K562 (cell line): Measurements from ENCODE around the gene NCKAP1. TPM values are rescaled to one million over a fixed set of nuclear protein-coding genes. Genes with fewer than 3 reads are reported as not detected.
A peak's percentile ranks its signal among the peaks of the same experiment; 100 is the strongest.

ENCODE experiments used
- CBFB ChIP-seq: sonication (generic); formaldehyde crosslinking; IDR thresholded peaks from 2 replicates; pipeline ENCODE4 v1.4.0; 2020; ENCODE audit warnings: mild to moderate bottlenecking, missing genetic modification reagents
- CBX8 ChIP-seq: fragments of 200-600 bp; sonication (generic); IDR thresholded peaks from 2 replicates; pipeline ENCODE4 v1.6.1; 2012; ENCODE audit warnings: borderline replicate concordance, mixed run types, low read depth, mild to moderate bottlenecking, moderate library complexity, mixed read lengths, low read length, control low read depth, inconsistent platforms; ENCODE audit not compliant: poor library complexity, severe bottlenecking; ENCODE audit errors: extremely low read depth
- DDX20 ChIP-seq: fragments of 450-650 bp; IDR thresholded peaks from 2 replicates; pipeline ENCODE4 v1.6.1; 2016; ENCODE audit warnings: missing genetic modification characterization, low read depth, mild to moderate bottlenecking, missing compliant biosample characterization, moderate library complexity
- ERF ChIP-seq: fragments of 450-650 bp; formaldehyde crosslinking; IDR thresholded peaks from 2 replicates; pipeline ENCODE4 v1.4.0; 2020; ENCODE audit warnings: mild to moderate bottlenecking, mixed read lengths
- FUS ChIP-seq: fragments of 200-400 bp; formaldehyde crosslinking; optimal IDR thresholded peaks from 2 replicates; pipeline ENCODE3; 2017; ENCODE audit warnings: low read depth, low read length
- HCFC1 ChIP-seq: IDR thresholded peaks from 2 replicates; pipeline ENCODE4 v1.6.1; 2012; ENCODE audit warnings: low read depth, low read length, improper control_type of control experiment
- NCOA4 ChIP-seq: fragments of 450-650 bp; IDR thresholded peaks from 2 replicates; pipeline ENCODE4 v1.6.1; 2018; ENCODE audit warnings: mild to moderate bottlenecking; ENCODE audit not compliant: partially characterized antibody
- RNF2 ChIP-seq: sonication (generic); IDR thresholded peaks from 2 replicates; pipeline ENCODE4 v1.6.1; 2016
- SMAD1 ChIP-seq: fragments of 150-350 bp; IDR thresholded peaks from 2 replicates; pipeline ENCODE4 v1.6.1; 2014; ENCODE audit warnings: low read length, low read depth; ENCODE audit not compliant: partially characterized antibody
- SMARCA5 ChIP-seq: fragments of 450-650 bp; IDR thresholded peaks from 2 replicates; pipeline ENCODE4 v1.6.1; 2016
- TRIM24 ChIP-seq, 2 experiments: fragments of 450-650 bp; IDR thresholded peaks; 2 replicates each; pipeline ENCODE4 v1.6.1; 2016
- ZNF121 ChIP-seq: sonication (generic); formaldehyde crosslinking; conservative IDR thresholded peaks from 2 replicates; pipeline ENCODE4 v1.8.0; 2022; ENCODE audit warnings: missing genetic modification reagents
- ZNF133 ChIP-seq: fragments of 250-450 bp; sonication (Bioruptor Pico); IDR thresholded peaks from 2 replicates; pipeline ENCODE4 v1.4.0; 2020; ENCODE audit warnings: mild to moderate bottlenecking
- ZNF589 ChIP-seq: fragments of 200-800 bp; sonication (Bioruptor generic); IDR thresholded peaks from 2 replicates; pipeline ENCODE4 v1.6.1; 2016; ENCODE audit warnings: low read depth, missing genetic modification characterization, missing compliant biosample characterization
- polyA plus RNA-seq, 8 experiments: library from polyadenylated mRNA; depleted of rRNA in 4 of 8; stranded (reverse) in 5 of 8; unstranded in 3 of 8; fragments of >200 nt; fragmentation: Nextera tagmentation in 2 of 8; fragmentation: Illumina TruSeq in 1 of 8; extraction: Ambion mirVana in 2 of 8; extraction: Trizol in 1 of 8; gene quantifications; 2 replicates each; pipeline versions ENCODE4 v1.2.1 to v1.2.3, GENCODE V29; 2011 to 2014; ENCODE audit warnings: inconsistent platforms in 1 of 8, missing spikeins in 1 of 8
- total RNA-seq, 7 experiments: library from RNA; depleted of rRNA in 6 of 7; stranded (reverse); fragments of >200 nt in 6 of 7; fragmentation: Illumina TruSeq in 2 of 7; extraction: Trizol in 2 of 7; gene quantifications; 2 replicates each; pipeline versions ENCODE4 v1.2.1 to v1.2.3, GENCODE V29; 2011 to 2021; ENCODE audit warnings: low replicate concordance in 1 of 7
- TF ChIP-seq, protein P1 (sequence below): sonication (generic); formaldehyde crosslinking; IDR thresholded peaks from 2 replicates; pipeline ENCODE4 v1.8.1; 2023; ENCODE audit warnings: mild to moderate bottlenecking, missing genetic modification reagents
- TF ChIP-seq, protein P2 (sequence below): fragments of 250-450 bp; sonication (Bioruptor Pico); IDR thresholded peaks from 2 replicates; pipeline ENCODE4 v1.9.0; 2021; ENCODE audit warnings: mild to moderate bottlenecking
- TF ChIP-seq, protein P3 (sequence below): sonication (generic); IDR thresholded peaks from 2 replicates; pipeline ENCODE4 v1.6.1; 2016
- TF ChIP-seq, protein P4 (sequence below): IDR thresholded peaks from 2 replicates; pipeline ENCODE4 v1.6.1; 2014; ENCODE audit warnings: antibody characterized with exemption
- TF ChIP-seq, protein P5 (sequence below), 2 experiments: fragments of 150-350 bp in 1 of 2; IDR thresholded peaks; 2 replicates each; pipeline ENCODE4 v1.6.1; 2012 to 2016; ENCODE audit warnings: low read depth in 2 of 2, low read length in 2 of 2, mild to moderate bottlenecking in 1 of 2, moderate library complexity in 1 of 2

NCKAP1 gene
- total and polyA plus RNA-seq, 9 of the 15 experiments (the other 6 are each of a cell fraction or from before 2014, with no cell fraction given) = 34.0 to 153 (median 88.7) TPM

DNA sequence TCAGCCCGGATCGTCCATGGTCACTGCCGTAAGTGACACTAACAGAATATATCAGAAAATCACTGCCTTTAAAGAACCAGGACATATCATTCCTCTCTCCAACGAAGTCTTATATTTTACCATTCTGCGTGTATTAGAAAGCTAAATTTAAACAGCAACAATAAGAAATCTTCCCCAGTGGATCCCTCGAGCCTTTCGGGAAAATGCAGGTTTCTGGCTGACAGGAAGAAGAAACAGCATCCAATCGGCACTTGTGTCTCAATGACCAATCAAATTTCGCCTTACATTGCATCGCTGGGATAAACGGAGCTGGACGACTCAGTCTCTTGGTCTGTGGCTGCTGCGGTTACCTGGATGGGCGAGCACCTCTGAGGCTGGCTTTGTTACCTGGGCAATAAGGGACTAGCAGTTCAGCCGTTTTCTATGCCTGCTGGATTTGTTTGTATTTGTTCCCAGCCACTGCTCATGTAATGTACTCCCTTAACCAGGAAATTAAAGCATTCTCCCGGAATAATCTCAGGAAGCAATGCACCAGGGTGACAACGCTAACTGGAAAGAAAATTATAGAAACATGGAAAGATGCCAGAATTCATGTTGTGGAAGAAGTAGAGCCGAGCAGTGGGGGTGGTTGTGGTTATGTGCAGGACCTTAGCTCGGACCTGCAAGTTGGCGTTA, 40.3 kb upstream of the NCKAP1 start, which contains the start of gene DUSP19 (continued):
- TF ChIP-seq CBFB (CRISPR knock-in tag) = peak; percentile 90
- no peak for TF ChIP-seq ZNF121 (CRISPR knock-in tag)
- no peak for TF ChIP-seq RNF2
- TF ChIP-seq, protein P1, sequence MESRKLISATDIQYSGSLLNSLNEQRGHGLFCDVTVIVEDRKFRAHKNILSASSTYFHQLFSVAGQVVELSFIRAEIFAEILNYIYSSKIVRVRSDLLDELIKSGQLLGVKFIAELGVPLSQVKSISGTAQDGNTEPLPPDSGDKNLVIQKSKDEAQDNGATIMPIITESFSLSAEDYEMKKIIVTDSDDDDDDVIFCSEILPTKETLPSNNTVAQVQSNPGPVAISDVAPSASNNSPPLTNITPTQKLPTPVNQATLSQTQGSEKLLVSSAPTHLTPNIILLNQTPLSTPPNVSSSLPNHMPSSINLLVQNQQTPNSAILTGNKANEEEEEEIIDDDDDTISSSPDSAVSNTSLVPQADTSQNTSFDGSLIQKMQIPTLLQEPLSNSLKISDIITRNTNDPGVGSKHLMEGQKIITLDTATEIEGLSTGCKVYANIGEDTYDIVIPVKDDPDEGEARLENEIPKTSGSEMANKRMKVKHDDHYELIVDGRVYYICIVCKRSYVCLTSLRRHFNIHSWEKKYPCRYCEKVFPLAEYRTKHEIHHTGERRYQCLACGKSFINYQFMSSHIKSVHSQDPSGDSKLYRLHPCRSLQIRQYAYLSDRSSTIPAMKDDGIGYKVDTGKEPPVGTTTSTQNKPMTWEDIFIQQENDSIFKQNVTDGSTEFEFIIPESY = peak; percentile 46; the same call in 1 of the 2 replicates
- TF ChIP-seq ERF (CRISPR knock-in tag) = 0 out of 2 replicates have a peak, but pooled peaks have one; percentile 4
- no peak for TF ChIP-seq ZNF133 (CRISPR knock-in tag)
- TF ChIP-seq DDX20 = no peak
- no peak; a peak in 1 of 4 replicates for TF ChIP-seq TRIM24 (IDR thresholded peaks at IDR 0.05)
- no peak for TF ChIP-seq FUS
- TF ChIP-seq, protein P2, sequence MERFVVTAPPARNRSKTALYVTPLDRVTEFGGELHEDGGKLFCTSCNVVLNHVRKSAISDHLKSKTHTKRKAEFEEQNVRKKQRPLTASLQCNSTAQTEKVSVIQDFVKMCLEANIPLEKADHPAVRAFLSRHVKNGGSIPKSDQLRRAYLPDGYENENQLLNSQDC (CRISPR knock-in tag) = no peak
- TF ChIP-seq, protein P3, sequence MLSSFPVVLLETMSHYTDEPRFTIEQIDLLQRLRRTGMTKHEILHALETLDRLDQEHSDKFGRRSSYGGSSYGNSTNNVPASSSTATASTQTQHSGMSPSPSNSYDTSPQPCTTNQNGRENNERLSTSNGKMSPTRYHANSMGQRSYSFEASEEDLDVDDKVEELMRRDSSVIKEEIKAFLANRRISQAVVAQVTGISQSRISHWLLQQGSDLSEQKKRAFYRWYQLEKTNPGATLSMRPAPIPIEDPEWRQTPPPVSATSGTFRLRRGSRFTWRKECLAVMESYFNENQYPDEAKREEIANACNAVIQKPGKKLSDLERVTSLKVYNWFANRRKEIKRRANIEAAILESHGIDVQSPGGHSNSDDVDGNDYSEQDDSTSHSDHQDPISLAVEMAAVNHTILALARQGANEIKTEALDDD = peak; percentile 88
- no peak for TF ChIP-seq SMAD1
- TF ChIP-seq, protein P4, sequence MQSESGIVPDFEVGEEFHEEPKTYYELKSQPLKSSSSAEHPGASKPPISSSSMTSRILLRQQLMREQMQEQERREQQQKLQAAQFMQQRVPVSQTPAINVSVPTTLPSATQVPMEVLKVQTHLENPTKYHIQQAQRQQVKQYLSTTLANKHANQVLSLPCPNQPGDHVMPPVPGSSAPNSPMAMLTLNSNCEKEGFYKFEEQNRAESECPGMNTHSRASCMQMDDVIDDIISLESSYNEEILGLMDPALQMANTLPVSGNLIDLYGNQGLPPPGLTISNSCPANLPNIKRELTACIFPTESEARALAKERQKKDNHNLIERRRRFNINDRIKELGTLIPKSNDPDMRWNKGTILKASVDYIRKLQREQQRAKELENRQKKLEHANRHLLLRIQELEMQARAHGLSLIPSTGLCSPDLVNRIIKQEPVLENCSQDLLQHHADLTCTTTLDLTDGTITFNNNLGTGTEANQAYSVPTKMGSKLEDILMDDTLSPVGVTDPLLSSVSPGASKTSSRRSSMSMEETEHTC = no peak
- TF ChIP-seq HCFC1 = peak; percentile 43; the same call in 1 of the 2 replicates
- TF ChIP-seq SMARCA5 = 0 out of 2 replicates have a peak, but pooled peaks have one; percentile 12
- TF ChIP-seq ZNF589 (CRISPR knock-in tag) = peak; percentile 82; the same call in 1 of the 2 replicates
- TF ChIP-seq, protein P5, sequence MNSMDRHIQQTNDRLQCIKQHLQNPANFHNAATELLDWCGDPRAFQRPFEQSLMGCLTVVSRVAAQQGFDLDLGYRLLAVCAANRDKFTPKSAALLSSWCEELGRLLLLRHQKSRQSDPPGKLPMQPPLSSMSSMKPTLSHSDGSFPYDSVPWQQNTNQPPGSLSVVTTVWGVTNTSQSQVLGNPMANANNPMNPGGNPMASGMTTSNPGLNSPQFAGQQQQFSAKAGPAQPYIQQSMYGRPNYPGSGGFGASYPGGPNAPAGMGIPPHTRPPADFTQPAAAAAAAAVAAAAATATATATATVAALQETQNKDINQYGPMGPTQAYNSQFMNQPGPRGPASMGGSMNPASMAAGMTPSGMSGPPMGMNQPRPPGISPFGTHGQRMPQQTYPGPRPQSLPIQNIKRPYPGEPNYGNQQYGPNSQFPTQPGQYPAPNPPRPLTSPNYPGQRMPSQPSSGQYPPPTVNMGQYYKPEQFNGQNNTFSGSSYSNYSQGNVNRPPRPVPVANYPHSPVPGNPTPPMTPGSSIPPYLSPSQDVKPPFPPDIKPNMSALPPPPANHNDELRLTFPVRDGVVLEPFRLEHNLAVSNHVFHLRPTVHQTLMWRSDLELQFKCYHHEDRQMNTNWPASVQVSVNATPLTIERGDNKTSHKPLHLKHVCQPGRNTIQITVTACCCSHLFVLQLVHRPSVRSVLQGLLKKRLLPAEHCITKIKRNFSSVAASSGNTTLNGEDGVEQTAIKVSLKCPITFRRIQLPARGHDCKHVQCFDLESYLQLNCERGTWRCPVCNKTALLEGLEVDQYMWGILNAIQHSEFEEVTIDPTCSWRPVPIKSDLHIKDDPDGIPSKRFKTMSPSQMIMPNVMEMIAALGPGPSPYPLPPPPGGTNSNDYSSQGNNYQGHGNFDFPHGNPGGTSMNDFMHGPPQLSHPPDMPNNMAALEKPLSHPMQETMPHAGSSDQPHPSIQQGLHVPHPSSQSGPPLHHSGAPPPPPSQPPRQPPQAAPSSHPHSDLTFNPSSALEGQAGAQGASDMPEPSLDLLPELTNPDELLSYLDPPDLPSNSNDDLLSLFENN (IDR thresholded peaks at IDR 0.05; ENCODE audit: low read depth in 2 of 2, low read length in 2 of 2) = no peak
- TF ChIP-seq NCOA4 = no peak
- TF ChIP-seq CBX8 = no peak
